GM12891 (cell line): ENCODE measurements around the gene DYNC1H1.

Experiments
- PAX5 ChIP-seq: IDR thresholded peaks from 2 replicates; pipeline ENCODE4 v1.6.1; 2011; ENCODE audit warnings: low read length, moderate library complexity, mild to moderate bottlenecking; ENCODE audit not compliant: insufficient read depth, severe bottlenecking
- POLR2A ChIP-seq: IDR thresholded peaks from 2 replicates; pipeline ENCODE4 v1.6.1; 2011; ENCODE audit warnings: low read depth, low read length, control low read depth
- POLR2AphosphoS5 ChIP-seq: IDR thresholded peaks from 2 replicates; pipeline ENCODE4 v1.6.1; 2011; ENCODE audit warnings: low read depth, low read length, control low read depth
- SPI1 ChIP-seq: IDR thresholded peaks from 2 replicates; pipeline ENCODE4 v1.6.1; 2011; ENCODE audit warnings: low read depth, low read length, control low read depth
- TAF1 ChIP-seq: IDR thresholded peaks from 2 replicates; pipeline ENCODE4 v1.6.1; 2011; ENCODE audit warnings: low read depth, low read length, control low read depth

DNA sequence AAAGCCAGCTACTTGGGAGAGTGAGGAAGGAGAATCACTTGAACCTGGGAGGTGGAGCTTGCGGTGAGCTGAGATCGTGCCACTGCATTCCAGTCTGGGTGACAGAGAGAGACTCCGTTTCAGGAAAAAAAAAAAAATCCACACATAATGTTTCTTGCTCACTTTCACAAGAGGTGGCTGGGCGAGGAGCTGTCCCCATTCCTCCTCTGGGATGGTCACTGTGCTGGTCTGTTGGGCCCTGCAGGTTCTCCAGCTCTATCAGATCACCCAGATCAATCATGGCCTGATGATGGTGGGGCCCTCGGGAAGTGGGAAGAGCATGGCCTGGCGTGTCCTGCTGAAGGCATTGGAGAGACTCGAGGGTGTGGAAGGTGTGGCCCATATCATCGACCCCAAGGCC is 47.3 kb downstream of the DYNC1H1 start:
- TF ChIP-seq POLR2A (no peak), SPI1 (no peak), POLR2AphosphoS5 (no peak), TAF1 (no peak), PAX5 (no peak)
